Heart left ventricle (tissue), 13 donors: ENCODE data around the gene D2HGDH.

Experiments used
- POLR2A ChIP-seq, 2 donors: fragments of 450-650 bp; IDR thresholded peaks; one replicate each; pipeline ENCODE4 v1.6.1; 2017; ENCODE audit warnings: antibody characterized with exemption in 2 of 2, mild to moderate bottlenecking in 2 of 2, moderate library complexity in 2 of 2
- TF ChIP-seq, protein P1 (sequence below), 12 donors: fragments of 200-600 bp; sonication (generic) in 4 of 12; IDR thresholded peaks; one replicate each; pipeline versions ENCODE4 v1.5.0 to v1.8.0; 2018 to 2022; ENCODE audit warnings: antibody characterized with exemption in 12 of 12, mild to moderate bottlenecking in 5 of 12
- donor health status: ischemic (EF 13 %, LVEDD 7.1; RV severe dilation, severe dysfunction).
- donor health status: DM: no; HTN: yes; CAD: no.
- donor health status: DM: no; HTN: no; CAD: no.
- donor health status: ischemic (EF 25% LVEDD 6.9; RV normal size, moderate dysfunction).
- donor health status: ischemic (EF 25% LVEDD 5.7; RV mildly dilated, moderate dysfunction).
- donor health status: ischemic (EF 35%, LVEDD 5.7; RV mildly dilated, moderate dysfunction).
- donor health status: nonischemic (EF 11% LVEDD 7.7; RV severe dilation, severe dysfunction).
- donor health status: DM: yes; HTN: yes; CAD: no.
- donor health status: PGD.
- donor health status: ischemic (EF 29% LVEDD 5.4; RV normal size, mild dysfunction).
- donor health status: nonischemic (EF 23%, LVEDD 6.1; RV moderate dilation, normal function).

DNA sequence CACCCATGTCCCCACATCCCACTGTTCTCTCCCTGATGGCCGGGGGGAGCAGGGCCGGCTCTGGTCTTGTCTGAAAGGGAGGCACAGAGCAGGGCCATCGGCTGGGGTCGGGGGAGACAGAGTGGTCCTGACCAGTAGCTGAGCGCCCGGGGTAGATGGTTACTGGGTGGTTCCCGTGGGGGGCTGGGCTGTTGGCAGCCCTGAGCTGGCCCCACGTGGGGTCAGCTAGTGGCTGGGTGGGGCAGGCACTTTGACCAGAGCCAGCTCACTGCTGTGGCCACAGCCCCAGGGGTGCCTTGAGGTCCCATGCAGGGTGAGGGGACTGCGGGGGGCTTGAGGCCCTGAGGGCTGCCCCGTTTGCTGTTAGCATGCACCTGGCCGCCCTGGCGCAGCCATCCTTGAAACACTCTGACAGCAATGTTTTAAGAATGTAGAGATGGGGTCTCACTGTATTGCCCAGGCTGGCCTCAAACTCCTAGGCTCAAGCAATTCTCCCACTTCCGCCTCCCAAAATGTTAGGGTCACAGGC, 62.2 kb downstream of the D2HGDH start:
- TF ChIP-seq, protein P1, sequence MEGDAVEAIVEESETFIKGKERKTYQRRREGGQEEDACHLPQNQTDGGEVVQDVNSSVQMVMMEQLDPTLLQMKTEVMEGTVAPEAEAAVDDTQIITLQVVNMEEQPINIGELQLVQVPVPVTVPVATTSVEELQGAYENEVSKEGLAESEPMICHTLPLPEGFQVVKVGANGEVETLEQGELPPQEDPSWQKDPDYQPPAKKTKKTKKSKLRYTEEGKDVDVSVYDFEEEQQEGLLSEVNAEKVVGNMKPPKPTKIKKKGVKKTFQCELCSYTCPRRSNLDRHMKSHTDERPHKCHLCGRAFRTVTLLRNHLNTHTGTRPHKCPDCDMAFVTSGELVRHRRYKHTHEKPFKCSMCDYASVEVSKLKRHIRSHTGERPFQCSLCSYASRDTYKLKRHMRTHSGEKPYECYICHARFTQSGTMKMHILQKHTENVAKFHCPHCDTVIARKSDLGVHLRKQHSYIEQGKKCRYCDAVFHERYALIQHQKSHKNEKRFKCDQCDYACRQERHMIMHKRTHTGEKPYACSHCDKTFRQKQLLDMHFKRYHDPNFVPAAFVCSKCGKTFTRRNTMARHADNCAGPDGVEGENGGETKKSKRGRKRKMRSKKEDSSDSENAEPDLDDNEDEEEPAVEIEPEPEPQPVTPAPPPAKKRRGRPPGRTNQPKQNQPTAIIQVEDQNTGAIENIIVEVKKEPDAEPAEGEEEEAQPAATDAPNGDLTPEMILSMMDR (IDR thresholded peaks at IDR 0.05), result no peak
- no peak for TF ChIP-seq POLR2A (IDR thresholded peaks at IDR 0.05)
